ENCODE results near the gene SORCS2.
"Not testable (repeated sequence)": the region's sequence is repeated elsewhere in the genome, so short reads cannot be mapped to it uniquely, and the experiment has no call there.

SORCS2 gene

GRCh38 chr4:7201420-7202305 lies 9.3 kb downstream of the SORCS2 start:
- no peak for DNase-seq

GRCh38 chr4:7202411-7202810 lies 10.1 kb downstream of the SORCS2 start:
- DNase-seq, result no peak

GRCh38 chr4:7204656-7205387 lies 12.5 kb downstream of the SORCS2 start:
- DNase-seq, result no peak

- no peak for DNase-seq
These were observed 14.0 kb downstream of the SORCS2 start for GRCh38 chr4:7206385-7206784.

- no peak for DNase-seq
These were observed 14.7 kb downstream of the SORCS2 start for GRCh38 chr4:7206911-7207567.

- DNase-seq, result no peak
These were observed 15.4 kb downstream of the SORCS2 start for GRCh38 chr4:7207628-7208231.

GRCh38 chr4:7208509-7209451 lies 16.4 kb downstream of the SORCS2 start:
- DNase-seq, result no peak

- DNase-seq, result no peak
These were observed 17.4 kb downstream of the SORCS2 start for GRCh38 chr4:7209699-7210098.

GRCh38 chr4:7210824-7211223 lies 18.5 kb downstream of the SORCS2 start:
- DNase-seq, result no peak

GRCh38 chr4:7212101-7212674 lies 19.9 kb downstream of the SORCS2 start:
- DNase-seq, result no peak

- DNase-seq, result no peak
These were observed 20.6 kb downstream of the SORCS2 start for GRCh38 chr4:7212921-7213320.

- DNase-seq, result no peak
These were observed 21.5 kb downstream of the SORCS2 start for GRCh38 chr4:7213807-7214206.

GRCh38 chr4:7214359-7214758 lies 22.0 kb downstream of the SORCS2 start:
- no peak for DNase-seq

- DNase-seq, result not testable (repeated sequence)
These were observed 22.8 kb downstream of the SORCS2 start for GRCh38 chr4:7215187-7215586.

GRCh38 chr4:7217039-7217438 lies 24.7 kb downstream of the SORCS2 start:
- no peak for DNase-seq

GRCh38 chr4:7217474-7218321 lies 25.4 kb downstream of the SORCS2 start:
- DNase-seq, result no peak

- no peak for DNase-seq
These were observed 26.3 kb downstream of the SORCS2 start for GRCh38 chr4:7218686-7219085.

GRCh38 chr4:7222521-7222920 lies 30.2 kb downstream of the SORCS2 start:
- no peak for DNase-seq

- no peak for DNase-seq
These were observed 31.2 kb downstream of the SORCS2 start for GRCh38 chr4:7223541-7223940.

GRCh38 chr4:7224001-7224400 lies 31.7 kb downstream of the SORCS2 start:
- DNase-seq, result no peak

Measured in DMS79 (cell line).